NCI-H1417 (cell line): Measurements from ENCODE around the gene ID2.

ENCODE experiments used
- DNase-seq, 3 experiments: peaks; one replicate each; lab custom pipeline; 2025; lab: John Stamatoyannopoulos, UW

Gene ID2

DNA sequence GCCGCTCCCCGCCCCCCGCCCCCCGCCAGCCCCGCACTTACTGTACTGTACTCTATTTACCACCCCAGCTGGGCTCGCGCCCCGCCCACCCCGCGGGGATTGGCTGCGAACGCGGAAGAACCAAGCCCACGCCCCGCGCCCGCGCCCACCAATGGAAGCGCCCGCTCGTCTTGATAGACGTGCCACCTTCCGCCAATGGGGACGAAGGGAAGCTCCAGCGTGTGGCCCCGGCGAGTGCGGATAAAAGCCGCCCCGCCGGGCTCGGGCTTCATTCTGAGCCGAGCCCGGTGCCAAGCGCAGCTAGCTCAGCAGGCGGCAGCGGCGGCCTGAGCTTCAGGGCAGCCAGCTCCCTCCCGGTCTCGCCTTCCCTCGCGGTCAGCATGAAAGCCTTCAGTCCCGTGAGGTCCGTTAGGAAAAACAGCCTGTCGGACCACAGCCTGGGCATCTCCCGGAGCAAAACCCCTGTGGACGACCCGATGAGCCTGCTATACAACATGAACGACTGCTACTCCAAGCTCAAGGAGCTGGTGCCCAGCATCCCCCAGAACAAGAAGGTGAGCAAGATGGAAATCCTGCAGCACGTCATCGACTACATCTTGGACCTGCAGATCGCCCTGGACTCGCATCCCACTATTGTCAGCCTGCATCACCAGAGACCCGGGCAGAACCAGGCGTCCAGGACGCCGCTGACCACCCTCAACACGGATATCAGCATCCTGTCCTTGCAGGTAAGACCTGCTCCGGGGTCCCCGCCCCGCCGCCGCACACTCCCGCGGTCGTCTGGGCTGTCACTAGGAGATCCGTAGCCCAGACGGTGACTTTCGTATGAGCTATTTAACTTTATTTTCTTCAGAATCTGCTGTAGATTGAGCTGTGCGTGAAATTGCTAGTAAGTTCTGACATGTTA lies at the start of gene ID2:
Gene ID2 (plus strand): TSS at position 271 of the 907 bp plus-strand sequence. CDS start 110 bp downstream, at position 381.
- peak; percentile 100 for DNase-seq

DNA sequence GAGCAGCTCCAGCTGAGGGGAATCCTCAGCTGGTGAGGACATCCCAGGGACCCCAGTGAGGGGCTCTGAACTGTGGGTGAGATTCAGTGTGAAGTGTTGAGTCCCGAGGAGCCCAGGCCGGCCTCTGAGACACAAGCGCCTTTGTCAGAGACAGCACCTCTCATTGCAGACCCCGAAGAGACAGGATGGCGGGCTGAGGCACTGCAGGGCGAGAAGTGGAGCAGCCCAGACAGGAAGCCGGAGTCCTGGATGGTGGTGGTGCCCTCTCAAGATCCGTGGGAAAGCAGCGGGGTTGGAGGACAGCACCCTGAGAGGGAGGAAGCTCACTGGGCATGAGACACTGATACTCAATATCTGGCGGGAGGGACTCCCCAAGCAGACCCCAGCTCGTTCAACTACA lies 49.1 kb upstream of the ID2 start:
- DNase-seq, result no peak

DNA sequence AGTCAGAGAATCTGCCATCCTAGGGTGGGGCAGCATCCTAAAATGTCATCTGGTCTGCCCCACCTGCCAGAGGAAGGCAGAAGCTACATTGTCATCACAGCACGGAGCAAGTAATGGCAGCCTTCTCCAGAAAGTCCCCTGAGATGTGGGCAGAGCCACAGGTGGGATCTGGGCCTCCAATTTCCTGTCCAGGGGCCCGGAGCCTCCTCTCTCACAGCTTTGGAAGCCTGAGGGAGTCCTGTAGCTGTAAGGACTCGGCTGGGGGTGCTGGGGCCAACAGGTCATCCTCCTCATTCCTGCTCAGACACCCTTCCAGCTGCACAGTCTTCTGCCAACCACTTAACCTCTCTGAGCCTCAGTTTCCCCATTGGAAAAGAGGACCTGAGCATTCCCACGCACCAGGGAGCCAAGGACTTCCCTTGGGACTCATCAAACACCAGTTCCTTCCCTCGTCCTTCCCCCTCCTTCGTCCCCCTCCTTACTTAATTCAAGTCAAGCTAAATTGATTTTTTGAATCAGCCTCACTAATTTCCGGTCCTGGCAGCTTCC lies 48.6 kb upstream of the ID2 start:
- no peak for DNase-seq

DNA sequence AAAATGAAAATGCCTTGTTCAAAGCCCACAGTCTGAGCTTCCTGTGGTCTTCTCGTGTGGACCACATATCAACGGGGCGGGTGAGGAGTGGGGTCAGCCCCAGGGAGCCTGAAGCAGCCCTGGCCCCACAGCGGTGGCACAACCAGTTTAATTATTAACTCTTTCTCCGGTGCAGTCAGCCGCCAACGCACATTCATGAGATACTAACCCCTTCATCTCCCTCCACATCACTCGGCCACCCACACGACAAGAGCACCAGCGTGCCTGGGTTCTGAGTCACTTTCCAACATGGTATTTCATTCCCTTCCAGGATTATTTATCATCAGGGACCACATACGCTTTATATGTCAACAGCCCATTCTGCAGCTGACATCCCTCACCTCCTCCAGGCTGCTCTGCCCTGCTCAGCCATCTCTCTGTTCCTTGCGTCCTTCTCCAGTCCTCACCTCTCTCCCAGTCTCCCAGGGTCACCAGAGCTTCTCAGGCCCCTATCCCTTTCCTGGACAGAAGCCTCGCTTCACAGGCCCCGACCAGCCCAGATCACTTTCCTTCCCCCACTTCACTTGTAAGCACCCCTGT lies 48.0 kb upstream of the ID2 start:
- DNase-seq, result no peak

DNA sequence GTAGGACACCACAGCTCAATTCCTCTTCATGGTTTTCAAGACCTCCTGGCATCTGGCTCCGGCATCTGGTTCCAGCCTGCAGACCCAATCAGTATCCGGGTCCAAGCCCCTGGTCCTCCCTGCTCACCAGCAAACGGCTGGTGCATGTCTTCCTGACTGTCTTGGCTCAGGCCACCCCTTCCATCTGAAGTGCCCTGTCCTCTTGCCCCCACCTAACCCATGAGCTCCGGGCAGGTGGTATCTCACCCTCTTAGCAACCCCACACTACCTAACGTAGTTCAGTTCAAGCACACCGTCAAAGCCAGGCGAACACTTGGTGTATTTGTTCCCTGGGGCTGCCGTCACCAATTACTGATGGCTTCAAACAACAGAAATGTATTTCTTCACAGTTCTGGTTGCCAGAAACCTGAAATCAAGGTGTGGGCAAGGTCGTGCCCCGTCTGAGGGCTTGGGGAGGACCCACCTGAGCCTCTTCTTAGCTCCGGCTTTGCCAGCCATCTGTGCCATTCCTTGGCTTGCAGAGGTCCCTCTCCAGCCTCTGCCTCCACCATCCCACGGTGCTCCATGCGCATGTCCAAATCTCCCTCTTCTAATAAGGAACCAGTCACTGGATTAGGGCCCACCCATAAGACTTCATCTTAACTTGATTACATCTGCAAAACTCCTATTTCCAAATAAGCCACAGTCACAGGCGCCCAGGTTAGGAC lies 47.2 kb upstream of the ID2 start:
- no peak for DNase-seq

DNA sequence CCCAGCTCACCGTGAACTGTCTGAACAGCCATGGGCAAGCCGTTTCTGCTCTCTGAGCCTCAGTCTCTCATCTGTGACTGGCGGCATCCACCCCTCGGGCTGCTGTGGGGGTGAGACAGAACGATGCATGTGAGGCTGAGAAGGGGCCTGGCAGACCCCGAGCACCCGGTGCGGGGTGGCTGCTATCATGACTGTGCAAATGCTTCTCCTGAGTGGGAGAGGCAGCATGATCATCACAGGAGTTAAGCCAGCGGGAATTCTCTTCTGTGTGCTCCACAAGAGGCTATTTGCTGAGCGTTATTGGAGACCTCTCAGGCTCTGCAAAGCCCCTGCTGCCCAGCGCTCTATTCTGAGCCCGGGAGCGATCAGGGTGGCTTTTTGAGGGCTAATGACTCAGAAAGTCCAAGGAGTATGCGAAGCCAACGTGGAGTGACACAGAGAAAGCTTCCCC lies 45.8 kb upstream of the ID2 start:
- DNase-seq, result no peak

DNA sequence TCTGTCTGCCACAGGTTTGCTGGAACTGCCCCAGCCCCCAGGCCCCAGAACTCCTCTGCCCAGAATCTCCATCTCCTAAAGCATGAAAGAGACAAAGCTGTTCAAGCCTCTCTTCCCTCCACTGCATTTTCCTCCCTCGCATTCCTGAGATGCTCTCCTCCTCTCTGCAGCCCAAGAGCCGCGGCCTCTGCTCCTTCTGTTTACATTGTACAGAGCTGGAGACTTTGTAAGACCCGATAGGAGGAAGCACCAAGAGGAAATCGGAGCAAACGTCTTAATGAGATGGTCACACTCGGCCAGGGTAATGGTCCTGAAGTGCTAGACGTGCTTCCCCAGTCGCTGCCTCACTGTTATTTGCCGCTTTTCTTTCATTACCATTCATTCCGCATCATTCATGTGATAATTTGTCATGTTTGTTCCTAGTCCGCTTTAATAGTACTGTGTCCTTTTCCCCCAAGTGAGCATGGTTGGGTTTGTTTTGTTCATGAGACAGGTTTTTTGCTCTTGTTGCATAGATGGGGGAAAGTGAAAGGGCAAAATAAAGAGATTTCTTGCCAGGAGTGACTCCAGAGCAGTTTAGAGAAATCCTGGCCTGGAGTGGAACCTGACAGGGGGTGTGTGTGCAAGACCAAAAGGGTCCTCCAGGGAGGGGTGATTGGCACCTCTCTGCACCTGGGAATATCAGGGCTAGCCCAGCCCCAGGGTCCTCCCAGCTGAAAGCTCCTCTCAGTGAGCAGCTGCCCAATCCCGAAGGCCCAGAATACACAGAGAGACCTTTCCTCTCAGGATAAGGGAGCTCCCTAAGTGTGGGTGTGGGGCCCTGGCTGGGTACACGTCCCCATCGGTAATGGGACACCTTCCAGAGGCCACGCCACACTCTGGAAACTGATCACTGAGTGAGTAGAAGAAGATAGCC lies 44.9 kb upstream of the ID2 start:
- peak in 1 of 3 experiments; percentile 33 for DNase-seq

DNA sequence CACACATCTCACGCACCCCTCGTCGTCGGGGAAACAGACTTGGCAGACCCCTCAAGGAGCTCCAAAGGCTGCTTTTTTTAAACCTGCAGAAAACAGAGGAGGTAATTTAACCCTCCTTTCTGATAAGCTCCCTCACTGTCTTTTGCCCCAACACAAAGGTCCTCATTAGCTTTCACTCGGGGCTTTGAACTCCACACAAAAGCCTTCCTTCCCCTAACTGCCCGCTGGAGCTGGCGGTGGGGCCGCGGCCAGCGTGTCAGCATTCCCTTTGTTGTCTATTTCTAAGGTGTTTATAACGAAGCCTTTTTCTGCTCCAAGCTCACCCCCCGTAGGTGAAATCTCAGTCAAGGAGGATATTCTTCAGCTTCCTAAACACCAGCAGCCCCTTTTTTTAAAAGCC lies 43.5 kb upstream of the ID2 start:
- DNase-seq, result peak in 1 of 3 experiments; percentile 33

GRCh38 chr2:8639122-8639635 lies 42.7 kb upstream of the ID2 start:
- no peak for DNase-seq

DNA sequence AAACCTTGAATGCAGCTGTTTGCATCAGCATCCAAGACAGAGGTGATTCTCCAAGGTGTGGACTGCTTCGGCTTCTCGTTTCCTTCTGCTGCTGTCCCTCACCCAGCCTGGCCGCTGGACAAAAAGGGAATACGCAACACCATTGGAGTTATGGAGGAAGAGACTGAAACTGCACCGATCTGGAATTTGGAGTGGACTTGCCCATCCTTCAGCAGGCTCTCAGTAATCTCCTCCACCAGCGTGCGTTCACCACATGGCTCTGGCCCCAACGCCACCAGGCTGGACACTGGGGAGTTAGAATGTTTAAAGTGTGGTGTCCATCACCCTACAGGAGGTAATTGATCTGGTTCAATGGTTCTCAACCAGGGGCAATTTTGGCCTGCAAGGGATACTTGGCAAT lies 41.4 kb upstream of the ID2 start:
- no peak for DNase-seq

DNA sequence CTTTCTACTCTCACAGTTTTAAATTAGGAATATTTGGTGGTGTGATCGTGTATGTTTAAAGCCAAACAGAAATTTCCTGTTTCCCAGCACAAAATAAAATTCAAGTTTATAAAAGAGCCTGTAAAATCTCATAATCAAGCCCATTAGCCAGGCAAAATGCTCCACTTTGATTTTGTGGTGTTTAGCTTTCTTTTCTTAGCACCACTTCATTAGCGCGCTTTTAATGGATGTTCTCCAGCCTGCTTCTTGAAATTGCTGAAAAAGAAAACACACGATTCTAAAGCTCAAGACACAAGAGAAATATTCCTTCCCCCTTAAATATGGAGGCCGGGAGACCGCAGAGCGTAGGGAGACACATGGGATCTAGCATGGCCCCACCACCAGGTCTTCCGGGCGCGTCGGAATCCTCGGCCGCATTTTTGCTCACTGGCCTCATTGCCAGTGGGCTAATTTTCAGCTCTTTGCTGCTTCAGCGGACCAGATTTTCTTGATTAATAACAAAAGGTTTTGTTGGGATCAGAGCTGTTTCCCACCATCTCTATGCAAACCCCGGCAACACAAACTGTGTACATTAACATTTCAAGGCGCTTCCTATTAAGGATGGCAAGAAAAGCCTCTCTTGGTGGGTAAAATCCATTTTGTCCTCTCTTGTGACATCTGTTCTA lies 40.4 kb upstream of the ID2 start:
- no peak for DNase-seq

GRCh38 chr2:8642366-8643068 lies 39.3 kb upstream of the ID2 start:
- DNase-seq, result no peak

- DNase-seq, result no peak
These were observed 38.4 kb upstream of the ID2 start for GRCh38 chr2:8643250-8643995.

DNA sequence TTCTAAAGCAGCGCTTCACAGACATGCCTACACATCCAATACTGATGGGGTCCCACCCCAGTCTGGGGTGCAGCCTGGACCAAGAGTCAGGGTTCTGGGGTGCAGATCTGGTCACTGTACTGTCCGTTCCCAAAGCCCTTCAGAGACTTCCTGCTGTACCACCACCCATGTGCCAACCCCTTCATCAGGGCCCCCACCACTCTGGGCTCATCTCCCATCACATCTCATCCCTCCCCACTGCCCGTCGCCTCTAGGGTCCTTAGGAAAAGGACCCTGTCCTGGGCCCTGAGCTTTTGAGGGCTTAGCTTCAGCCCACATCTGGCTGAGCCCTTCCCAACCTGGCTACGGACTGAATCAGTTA lies 37.9 kb upstream of the ID2 start:
- no peak for DNase-seq

GRCh38 chr2:8644605-8645175 lies 37.2 kb upstream of the ID2 start:
- DNase-seq, result no peak

DNA sequence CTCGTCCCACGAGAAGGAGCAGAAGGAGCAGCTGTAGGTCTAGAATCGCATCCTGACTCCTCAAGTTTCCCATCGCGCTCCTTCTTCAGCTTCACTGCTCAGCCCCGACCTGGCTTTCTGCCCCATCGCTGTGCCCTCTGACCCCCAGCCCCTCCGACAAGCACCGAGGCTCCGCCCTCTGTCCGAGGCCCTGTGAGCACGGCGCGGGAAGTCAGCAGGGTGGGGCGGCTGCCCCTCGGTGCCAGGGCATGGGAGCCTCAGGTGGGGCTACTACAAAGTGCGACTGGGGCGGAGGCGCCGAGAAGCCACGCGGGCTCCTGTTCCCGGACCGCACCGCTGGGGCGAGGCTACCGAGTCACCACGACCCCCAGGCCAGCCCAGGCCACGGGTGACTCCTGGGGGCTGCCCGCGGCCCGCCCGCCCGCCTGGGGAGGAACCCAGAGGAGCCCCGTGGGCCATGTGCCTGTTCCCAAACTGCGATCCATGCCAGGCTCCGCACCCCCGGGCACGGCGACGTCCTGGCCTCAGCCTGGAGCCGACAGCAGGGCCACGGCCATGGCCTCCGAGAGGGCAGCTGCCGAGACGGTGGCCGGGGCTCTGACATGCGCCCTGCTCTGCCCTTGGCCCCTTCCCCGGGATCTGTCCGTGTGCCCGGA lies 36.6 kb upstream of the ID2 start:
- no peak for DNase-seq

DNA sequence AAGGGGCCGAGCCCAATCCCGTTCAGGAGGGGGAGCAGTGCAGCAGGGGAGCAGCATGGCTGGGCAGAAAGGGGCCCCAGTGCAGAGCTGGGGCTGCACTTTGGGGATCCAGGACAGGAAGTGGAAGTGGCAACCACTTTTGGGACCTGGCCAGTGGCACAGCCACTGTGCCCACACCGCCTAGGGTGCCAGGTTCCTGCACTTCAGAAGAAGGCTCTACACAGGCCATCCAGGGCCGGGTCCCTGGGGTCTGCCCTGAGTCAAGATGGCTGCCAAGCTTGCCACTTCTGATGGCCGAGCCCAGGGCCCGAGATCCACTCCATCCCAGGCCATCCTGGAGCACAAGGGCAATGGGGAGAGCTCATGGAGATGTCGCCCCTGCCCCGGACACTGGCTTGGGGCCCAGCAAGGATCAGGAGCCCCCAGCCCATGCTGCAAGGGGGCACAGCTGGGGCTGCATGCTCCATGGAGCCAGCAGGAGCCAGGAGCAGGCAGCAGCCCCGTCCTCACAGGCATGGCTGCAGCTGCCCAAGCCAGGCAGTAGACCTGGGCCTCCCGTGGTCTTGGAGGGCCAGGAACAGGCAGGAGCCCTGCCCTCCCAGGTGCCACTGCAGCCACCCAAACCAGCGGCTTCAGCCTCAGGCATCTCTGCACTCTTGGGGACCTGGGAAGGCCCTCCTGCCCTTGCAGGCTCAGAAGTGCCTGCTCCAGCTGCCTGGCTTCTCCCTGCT lies 35.0 kb upstream of the ID2 start:
- no peak for DNase-seq

GRCh38 chr2:8647462-8647857 lies 34.4 kb upstream of the ID2 start:
- DNase-seq, result no peak
